GM12892 (cell line): ENCODE results near the gene CD109.

Experiments
- DNase-seq: peaks from one replicate; pipeline ENCODE4 v3.0.0; 2011; ENCODE audit not compliant: insufficient read length
- FAIRE-seq: peaks from 2 replicates; lab custom pipeline; 2011; peaks lifted over from hg19 to GRCh38; lab: Jason Lieb, UNC
- POLR2A ChIP-seq: IDR thresholded peaks from 2 replicates; pipeline ENCODE4 v1.6.1; 2011; ENCODE audit warnings: low read depth, low read length, control low read depth
- POLR2AphosphoS5 ChIP-seq: IDR thresholded peaks from 2 replicates; pipeline ENCODE4 v1.6.1; 2011; ENCODE audit warnings: low read depth, low read length, control low read depth
- TAF1 ChIP-seq: IDR thresholded peaks from 2 replicates; pipeline ENCODE4 v1.6.1; 2011; ENCODE audit warnings: low read depth, mild to moderate bottlenecking, control low read depth, low read length, borderline replicate concordance

CD109 gene

GRCh38 chr6:73694711-73695411 is 1.1 kb upstream of the CD109 start:
- DNase-seq (no peak), FAIRE-seq (no peak)
- no peak for TF ChIP-seq POLR2AphosphoS5

- DNase-seq: no peak
- FAIRE-seq: no peak
- no peak for TF ChIP-seq POLR2A
Observed at GRCh38 chr6:73696966-73697655, 1.1 kb downstream of the CD109 start.

- DNase-seq (no peak), FAIRE-seq (no peak)
- TF ChIP-seq POLR2AphosphoS5 (no peak), TAF1 (no peak), POLR2A (no peak)
Observed at GRCh38 chr6:73699676-73700459, 3.9 kb downstream of the CD109 start.

GRCh38 chr6:73702444-73702843 is 6.4 kb downstream of the CD109 start:
- no peak for FAIRE-seq
- TF ChIP-seq TAF1 (no peak), POLR2A (no peak), POLR2AphosphoS5 (no peak)

GRCh38 chr6:73703466-73703865 is 7.5 kb downstream of the CD109 start:
- DNase-seq (no peak), FAIRE-seq (no peak)
- no peak for TF ChIP-seq POLR2A
- TF ChIP-seq POLR2AphosphoS5: no peak
- no peak for TF ChIP-seq TAF1

More at GRCh38 chr6:73702444-73702843, 6.4 kb downstream of the CD109 start:
- DNase-seq: no peak

GRCh38 chr6:73704260-73704659 is 8.3 kb downstream of the CD109 start:
- TF ChIP-seq POLR2A: no peak
- no peak for TF ChIP-seq POLR2AphosphoS5
- no peak for TF ChIP-seq TAF1
- no peak for FAIRE-seq

GRCh38 chr6:73704798-73705197 is 8.8 kb downstream of the CD109 start:
- TF ChIP-seq POLR2A: no peak
- FAIRE-seq: no peak
- no peak for DNase-seq

More at GRCh38 chr6:73704260-73704659, 8.3 kb downstream of the CD109 start:
- no peak for DNase-seq

GRCh38 chr6:73706971-73707370 is 11.0 kb downstream of the CD109 start:
- TF ChIP-seq TAF1: no peak
- no peak for DNase-seq
- no peak for FAIRE-seq

GRCh38 chr6:73710470-73710869 is 14.5 kb downstream of the CD109 start:
- TF ChIP-seq POLR2AphosphoS5: no peak
- no peak for TF ChIP-seq POLR2A
- no peak for TF ChIP-seq TAF1
- FAIRE-seq (no peak), DNase-seq (no peak)

- FAIRE-seq (no peak), DNase-seq (no peak)
- no peak for TF ChIP-seq POLR2A
- TF ChIP-seq TAF1: no peak
- no peak for TF ChIP-seq POLR2AphosphoS5
Observed at GRCh38 chr6:73710948-73711347, 14.9 kb downstream of the CD109 start.

GRCh38 chr6:73712535-73713173 is 16.7 kb downstream of the CD109 start:
- DNase-seq: no peak
- TF ChIP-seq POLR2A (no peak), TAF1 (no peak), POLR2AphosphoS5 (no peak)
- no peak for FAIRE-seq
